Fibroblast of pulmonary artery (primary cell): ENCODE measurements around the gene ALDH1L2.

Source experiments
- DNase-seq: peaks from one replicate; pipeline ENCODE4 v3.0.0-alpha.2; 2010; ENCODE audit warnings: low read depth
- H3K4me3 ChIP-seq: replicated peaks from 2 replicates; pipeline ENCODE4 v1.5.1; 2011; ENCODE audit warnings: low read depth, mild to moderate bottlenecking, control low read depth, low read length, moderate library complexity
- CTCF ChIP-seq: IDR thresholded peaks from 2 replicates; pipeline ENCODE4 v1.5.1; 2011; ENCODE audit warnings: mild to moderate bottlenecking, control low read depth, low read length, inconsistent platforms; ENCODE audit errors: missing control alignments

The ALDH1L2 gene

GRCh38 chr12:105040476-105040875, 43.8 kb downstream of the ALDH1L2 start:
- TF ChIP-seq CTCF = no peak

GRCh38 chr12:105036937-105037649, 47.2 kb downstream of the ALDH1L2 start:
- no peak for TF ChIP-seq CTCF
- no peak overlapping the region for H3K4me3 ChIP-seq
- DNase-seq = no peak

More at GRCh38 chr12:105040476-105040875, 43.8 kb downstream of the ALDH1L2 start:
- H3K4me3 ChIP-seq = no peak overlapping the region
- no peak for DNase-seq

- no peak for TF ChIP-seq CTCF
- DNase-seq = no peak
Observed at GRCh38 chr12:105033851-105034250, 50.4 kb downstream of the ALDH1L2 start.

GRCh38 chr12:105032703-105033357, 51.4 kb downstream of the ALDH1L2 start:
- no peak for TF ChIP-seq CTCF
- DNase-seq = peak; percentile 38
- H3K4me3 ChIP-seq = no peak overlapping the region

More at GRCh38 chr12:105033851-105034250, 50.4 kb downstream of the ALDH1L2 start:
- H3K4me3 ChIP-seq = no peak overlapping the region

- H3K4me3 ChIP-seq = no peak overlapping the region
- no peak for DNase-seq
- TF ChIP-seq CTCF = no peak
Observed at GRCh38 chr12:105030820-105031807, 53.1 kb downstream of the ALDH1L2 start.

- H3K4me3 ChIP-seq = no peak overlapping the region
- no peak for DNase-seq
- TF ChIP-seq CTCF = no peak
Observed at GRCh38 chr12:105026411-105026810, 57.8 kb downstream of the ALDH1L2 start.
